Esophagus muscularis mucosa (tissue), 4 donors: ENCODE measurements around the gene EMILIN1. TPM values are rescaled to one million over a fixed set of nuclear protein-coding genes. Genes with fewer than 3 reads are reported as not detected.

ENCODE experiments used
- DNase-seq: peaks from one replicate; pipeline ENCODE4 v3.0.0-alpha.2; 2017; ENCODE audit errors: extremely low spot score
- H3K27ac ChIP-seq, 4 donors: fragments of 200-600 bp; sonication (generic); replicated peaks in 1 of 4; 1 replicate in 3 of 4; 2 replicates in 1 of 4; pipeline ENCODE4 v1.5.1; 2016 to 2019; ENCODE audit warnings: mild to moderate bottlenecking in 1 of 4
- H3K27me3 ChIP-seq, 4 donors: fragments of 200-600 bp; sonication (generic); one replicate each; pipeline versions ENCODE4 v1.5.1 to v1.6.0; 2016 to 2019
- H3K36me3 ChIP-seq, 4 donors: fragments of 200-600 bp; sonication (generic); one replicate each; pipeline ENCODE4 v1.5.1; 2016 to 2019
- H3K4me1 ChIP-seq, 4 donors: fragments of 200-600 bp; sonication (generic); one replicate each; pipeline ENCODE4 v1.5.1; 2016 to 2019
- H3K4me3 ChIP-seq, 4 donors: fragments of 200-600 bp; sonication (generic); 1 replicate in 2 of 4; 2 replicates in 2 of 4; pipeline ENCODE4 v1.5.1; 2016 to 2019; ENCODE audit warnings: mild to moderate bottlenecking in 4 of 4, moderate library complexity in 1 of 4
- H3K9me3 ChIP-seq, 4 donors: fragments of 200-600 bp; sonication (generic); 1 replicate in 3 of 4; 2 replicates in 1 of 4; pipeline ENCODE4 v1.5.1; 2016 to 2019
- CTCF ChIP-seq, 3 experiments: fragments of 200-600 bp in 2 of 3; fragments of 450-650 bp in 1 of 3; sonication (generic) in 2 of 3; IDR thresholded peaks; one replicate each; pipeline ENCODE4 v1.5.1; 2017 to 2019; ENCODE audit warnings: antibody characterized with exemption in 3 of 3, mild to moderate bottlenecking in 2 of 3, moderate library complexity in 1 of 3
- EP300 ChIP-seq: sonication (generic); formaldehyde crosslinking; IDR thresholded peaks from one replicate; pipeline ENCODE4 v1.6.1; 2017; ENCODE audit warnings: antibody characterized with exemption
- POLR2A ChIP-seq: fragments of 450-650 bp; IDR thresholded peaks from one replicate; pipeline ENCODE4 v1.6.1; 2017; ENCODE audit warnings: antibody characterized with exemption, moderate library complexity, mild to moderate bottlenecking, low read depth
- POLR2AphosphoS5 ChIP-seq, 2 donors: sonication (generic); formaldehyde crosslinking; IDR thresholded peaks; one replicate each; pipeline ENCODE4 v1.6.1; 2017; ENCODE audit warnings: antibody characterized with exemption in 2 of 2
- WGBS: methylation state at CpG from one replicate; pipeline ENCODE4 v1.1.5; 2018; 5-methylcytosine and 5-hydroxymethylcytosine counted together
- intact Hi-C: fragments of 100-400 bp; cut with DNase I; formaldehyde crosslinking; loops from one replicate; pipeline ENCODE4 v1.15.1; 2023
- total RNA-seq, 4 donors: library from RNA; depleted of rRNA; stranded (reverse); fragments of >200 nt; gene quantifications; one replicate each; pipeline versions ENCODE4 v1.1.0 to v1.2.1, GENCODE V29; 2016

Gene EMILIN1
- total RNA-seq, 4 donors from 2014 or later: 126 to 288 (median 168) TPM

GRCh38 chr2:27050281-27050995 is 28.0 kb upstream of the EMILIN1 start:
- peak; percentile 99 for DNase-seq
- under 1% methylated on average over 19 of the region's 48 CpGs for WGBS
- intact Hi-C loops: loop anchor here (1.0 to 2.0 kb wide), 3 partner anchors 20 to 36 kb away; partner anchors contain the start of genes EMILIN1, KHK and OST4

GRCh38 chr2:27050996-27051901 is 27.2 kb upstream of the EMILIN1 start, which contains the start of gene AGBL5:
Gene AGBL5, plus strand, starts transcription at chr2:27051668. Its CDS starts 1,291 bp downstream, at chr2:27052959.
- Histone ChIP-seq H3K4me1 (peaks cover 14 to 42% (median 23%) of the 10 kb centered on the region in 4 donors), H3K27me3 (no peaks in the 10 kb centered on the region), H3K9me3 (no peaks in the 10 kb centered on the region), H3K4me3 (peak within 1 kb of the TSS; percentile 74 to 99 (median 94)), H3K36me3 (peaks cover 8 to 33% (median 30%) of the 10 kb centered on the region in 4 donors), H3K27ac (peak within 1 kb of the TSS; percentile 89 to 96 (median 94))
- intact Hi-C loops: loop anchor here (1.0 to 2.0 kb wide), 3 partner anchors 20 to 35 kb away; partner anchors contain the start of genes EMILIN1, KHK and OST4
- DNase-seq: peak; percentile 99
- peak; percentile 20 for TF ChIP-seq POLR2A
- no peak for TF ChIP-seq EP300
- TF ChIP-seq POLR2AphosphoS5 (IDR thresholded peaks at IDR 0.05): peak; percentile 82 to 94
- WGBS: 1% methylated on average over 37 of the region's 67 CpGs

More at GRCh38 chr2:27050281-27050995, 28.0 kb upstream of the EMILIN1 start:
- Histone ChIP-seq H3K4me1 (peaks cover 14 to 34% (median 23%) of the 10 kb centered on the region in 4 donors), H3K4me3 (peak overlapping the region; percentile 74 to 99 (median 94)), H3K27me3 (no peaks in the 10 kb centered on the region), H3K27ac (peak overlapping the region; percentile 89 to 96 (median 94)), H3K36me3 (peaks cover 0 to 25% (median 22%) of the 10 kb centered on the region in 4 donors), H3K9me3 (no peaks in the 10 kb centered on the region)
- TF ChIP-seq CTCF (IDR thresholded peaks at IDR 0.05) (peak; percentile 35 to 68 (median 53)), EP300 (no peak), POLR2AphosphoS5 (IDR thresholded peaks at IDR 0.05) (peak in 1 of 2 donors; percentile 82), POLR2A (peak; percentile 33)

GRCh38 chr2:27051902-27052645 is 26.3 kb upstream of the EMILIN1 start:
- intact Hi-C loops: loop anchor here (2.0 kb wide), 2 partner anchors 19 to 27 kb away; partner anchors contain the start of genes EMILIN1 and OST4
- Histone ChIP-seq H3K27me3 (no peaks in the 10 kb centered on the region), H3K4me1 (peaks cover 14 to 43% (median 23%) of the 10 kb centered on the region in 4 donors), H3K27ac (peak overlapping the region; percentile 89 to 96 (median 94)), H3K9me3 (no peaks in the 10 kb centered on the region), H3K36me3 (peaks cover 15 to 41% (median 38%) of the 10 kb centered on the region in 4 donors), H3K4me3 (peak overlapping the region; percentile 74 to 99 (median 94))
- 9% methylated on average over 9 of the region's 24 CpGs for WGBS
- no peak for DNase-seq
- TF ChIP-seq POLR2AphosphoS5 (IDR thresholded peaks at IDR 0.05) (peak in 1 of 2 donors; percentile 9), POLR2A (no peak), CTCF (IDR thresholded peaks at IDR 0.05) (no peak), EP300 (no peak)

GRCh38 chr2:27053321-27053720 is 25.1 kb upstream of the EMILIN1 start:
- 93% methylated on average over 11 of the region's 11 CpGs for WGBS
- Histone ChIP-seq H3K4me3 (no peak overlapping the region), H3K27me3 (no peaks in the 10 kb centered on the region), H3K4me1 (peaks cover 14 to 43% (median 23%) of the 10 kb centered on the region in 4 donors), H3K9me3 (no peaks in the 10 kb centered on the region), H3K27ac (peak overlapping the region in 2 of 4 donors; percentile 94 to 96), H3K36me3 (peaks cover 17 to 52% (median 50%) of the 10 kb centered on the region in 4 donors)
- TF ChIP-seq EP300: no peak
- no peak for TF ChIP-seq CTCF (IDR thresholded peaks at IDR 0.05)
- TF ChIP-seq POLR2AphosphoS5 (IDR thresholded peaks at IDR 0.05): no peak
- TF ChIP-seq POLR2A: no peak
- no peak for DNase-seq
- intact Hi-C loops: no loop called here
